ENCODE data around the gene TMC4.

- no peak for TF ChIP-seq CTCF (optimal IDR thresholded peaks at IDR 0.05 in 1 of 3, IDR thresholded peaks at IDR 0.05 in 1 of 3, conservative IDR thresholded peaks at IDR 0.05 in 1 of 3; ENCODE audit: extremely low read depth in 1 of 3, insufficient read depth in 2 of 3, low read length in 3 of 3)
- no peak for TF ChIP-seq EZH2 (IDR thresholded peaks at IDR 0.05; ENCODE audit: low read length)
Measured at GRCh38 chr19:54193011-54193410, 20.1 kb upstream of the TMC4 start.
